GM23338 (cell line): Measurements from ENCODE around the gene RAD21L1. TPM values are rescaled to one million over a fixed set of nuclear protein-coding genes. Genes with fewer than 3 reads are reported as not detected.

Experiments used
- ATAC-seq: fragments of 200-7000 bp; cut with Tn5 transposase; 3 replicates; pipeline ENCODE4 v1.9.1; 2020
- DNase-seq: peaks from one replicate; pipeline ENCODE4 v3.0.0-alpha.2; 2015; ENCODE audit warnings: low spot score
- H2AFZ ChIP-seq: fragments of 200-600 bp; sonication (generic); 2 replicates; pipeline ENCODE4 v1.8.0; 2016; ENCODE audit warnings: antibody characterized with exemption, mild to moderate bottlenecking, moderate library complexity
- H3F3A ChIP-seq: fragments of 200-600 bp; sonication (generic); replicated peaks from 2 replicates; pipeline ENCODE4 v1.8.0; 2017; ENCODE audit warnings: antibody characterized with exemption, mixed run types, low read depth
- H3K27ac ChIP-seq: fragments of 200-600 bp; sonication (generic); 2 replicates; pipeline ENCODE4 v1.6.1; 2016; ENCODE audit warnings: low read depth
- H3K27me3 ChIP-seq: fragments of 200-600 bp; sonication (generic); 2 replicates; pipeline ENCODE4 v1.8.0; 2016; ENCODE audit warnings: mild to moderate bottlenecking, mixed run types, moderate library complexity; ENCODE audit not compliant: insufficient read depth
- H3K36me3 ChIP-seq: fragments of 200-600 bp; sonication (generic); 2 replicates; pipeline ENCODE4 v1.8.0; 2016; ENCODE audit warnings: mild to moderate bottlenecking; ENCODE audit not compliant: insufficient read depth
- H3K4me1 ChIP-seq: fragments of 200-600 bp; sonication (generic); 2 replicates; pipeline ENCODE4 v1.8.0; 2016; ENCODE audit warnings: mild to moderate bottlenecking, moderate library complexity; ENCODE audit not compliant: insufficient read depth
- H3K4me2 ChIP-seq: fragments of 200-600 bp; sonication (generic); 2 replicates; pipeline ENCODE4 v1.7.1; 2017; ENCODE audit warnings: mixed run types
- H3K4me3 ChIP-seq: fragments of 200-600 bp; sonication (generic); 2 replicates; pipeline ENCODE4 v1.6.1; 2016; ENCODE audit warnings: mixed run types
- H3K79me2 ChIP-seq: fragments of 200-600 bp; sonication (generic); replicated peaks from 2 replicates; pipeline ENCODE4 v1.8.0; 2017; ENCODE audit warnings: mild to moderate bottlenecking; ENCODE audit not compliant: insufficient read depth
- H3K9me2 ChIP-seq: fragments of 200-600 bp; sonication (generic); 2 replicates; pipeline ENCODE4 v1.8.0; 2017; ENCODE audit not compliant: insufficient read depth
- H4K20me1 ChIP-seq: fragments of 200-600 bp; sonication (generic); replicated peaks from 2 replicates; pipeline ENCODE4 v1.8.0; 2017; ENCODE audit warnings: mild to moderate bottlenecking; ENCODE audit not compliant: insufficient read depth
- H3K27ac Mint-ChIP-seq: 2 replicates; pipeline ENCODE4 v1.8.0; 2020; ENCODE audit warnings: inconsistent platforms, mild to moderate bottlenecking, moderate library complexity, mixed read lengths
- H3K27me3 Mint-ChIP-seq: 3 replicates; pipeline ENCODE4 v1.8.0; 2022; ENCODE audit warnings: low read depth, mild to moderate bottlenecking, moderate library complexity, mixed read lengths, inconsistent platforms; ENCODE audit not compliant: insufficient read depth, poor library complexity
- H3K36me3 Mint-ChIP-seq: 3 replicates; pipeline ENCODE4 v1.8.0; 2021; ENCODE audit warnings: low read depth, mild to moderate bottlenecking, inconsistent platforms, moderate library complexity, mixed read lengths
- H3K4me1 Mint-ChIP-seq: 3 replicates; pipeline ENCODE4 v1.8.0; 2020; ENCODE audit warnings: mild to moderate bottlenecking, inconsistent platforms, mixed read lengths
- H3K4me3 Mint-ChIP-seq: 3 replicates; pipeline ENCODE4 v1.8.0; 2021; ENCODE audit warnings: moderate library complexity, mild to moderate bottlenecking, inconsistent platforms, mixed read lengths
- H3K9me3 Mint-ChIP-seq: 3 replicates; pipeline ENCODE4 v1.8.0; 2020; ENCODE audit warnings: moderate library complexity, mild to moderate bottlenecking, inconsistent platforms, mixed read lengths
- CREB1 ChIP-seq: fragments of 250-450 bp; sonication (Bioruptor Pico); IDR thresholded peaks from 2 replicates; pipeline ENCODE4 v1.5.0; 2020; ENCODE audit warnings: low read depth, mild to moderate bottlenecking, moderate library complexity
- CTCF ChIP-seq, 2 experiments: fragments of 200-600 bp in 1 of 2; sonication (generic) in 1 of 2; conservative IDR thresholded peaks; 2 replicates each; pipeline versions ENCODE4 v1.5.1 to v1.6.1; 2016 to 2017; ENCODE audit warnings: antibody characterized with exemption in 2 of 2, low read depth in 2 of 2, mild to moderate bottlenecking in 2 of 2, moderate library complexity in 1 of 2
- ETS1 ChIP-seq: IDR thresholded peaks from 2 replicates; pipeline ENCODE4 v1.6.1; 2016; ENCODE audit warnings: antibody characterized with exemption
- EZH2 ChIP-seq: fragments of 200-600 bp; sonication (generic); IDR thresholded peaks from one replicate; pipeline ENCODE4 v1.8.0; 2017; ENCODE audit warnings: antibody characterized with exemption, mild to moderate bottlenecking, low read depth; ENCODE audit not compliant: unreplicated experiment
- EZH2phosphoT487 ChIP-seq: fragments of 200-600 bp; sonication (generic); IDR thresholded peaks from one replicate; pipeline ENCODE4 v1.8.1; 2018; ENCODE audit warnings: antibody characterized with exemption; ENCODE audit not compliant: unreplicated experiment
- JUNB ChIP-seq: IDR thresholded peaks from one replicate; pipeline ENCODE4 v1.6.1; 2016; ENCODE audit warnings: antibody characterized with exemption; ENCODE audit not compliant: unreplicated experiment
- NANOG ChIP-seq: IDR thresholded peaks from 2 replicates; pipeline ENCODE4 v1.6.1; 2016; ENCODE audit warnings: antibody characterized with exemption, borderline replicate concordance
- POLR2AphosphoS5 ChIP-seq: IDR thresholded peaks from 2 replicates; pipeline ENCODE4 v1.6.1; 2016; ENCODE audit warnings: antibody characterized with exemption, low read depth
- REST ChIP-seq: IDR thresholded peaks from one replicate; pipeline ENCODE4 v1.6.1; 2018; ENCODE audit warnings: antibody characterized with exemption; ENCODE audit not compliant: unreplicated experiment
- STAT1 ChIP-seq: IDR thresholded peaks from one replicate; pipeline ENCODE4 v1.6.1; 2016; ENCODE audit warnings: antibody characterized with exemption; ENCODE audit not compliant: unreplicated experiment
- ZNF331 ChIP-seq: fragments of 250-450 bp; sonication (Bioruptor Pico); IDR thresholded peaks from 2 replicates; pipeline ENCODE4 v1.5.0; 2020; ENCODE audit warnings: low read depth, mild to moderate bottlenecking, moderate library complexity
- ZNF462 ChIP-seq: fragments of 250-450 bp; sonication (Bioruptor Pico); IDR thresholded peaks from 2 replicates; pipeline ENCODE4 v1.5.0; 2020; ENCODE audit warnings: mild to moderate bottlenecking, moderate library complexity
- polyA plus RNA-seq: library from polyadenylated mRNA; unstranded; fragments of >200 nt; fragmentation: Nextera tagmentation; extraction: Ambion mirVana; gene quantifications from 2 replicates; pipeline ENCODE4 v1.2.1, GENCODE V29; 2016
- total RNA-seq: library from RNA; depleted of rRNA; stranded (reverse); fragments of >200 nt; shearing (Covaris generic); gene quantifications from 2 replicates; pipeline ENCODE4 v1.2.3, GENCODE V29; 2014

Gene RAD21L1
- total and polyA plus RNA-seq, 2 experiments from 2014 or later, result 0.10 to 0.95 TPM

- no peaks in the 10 kb centered on the region; the same call in 1 of the 2 replicates for H4K20me1 ChIP-seq
- H3K9me2 ChIP-seq, result no peaks in the 10 kb centered on the region
- Mint-ChIP-seq H3K36me3 (peaks cover 2% of the 10 kb centered on the region; the same call in 1 of the 3 replicates), H3K4me3 (peak overlapping the region; percentile 60; the same call in 2 of the 3 replicates), H3K27ac (no peak overlapping the region), H3K4me1 (peaks cover 32% of the 10 kb centered on the region), H3K9me3 (peaks cover 5% of the 10 kb centered on the region; the same call in 1 of the 3 replicates), H3K27me3 (peaks cover 27% of the 10 kb centered on the region)
- DNase-seq (peak; percentile 56), ATAC-seq (peak; percentile 55)
- TF ChIP-seq ETS1, result no peak
- no peak for TF ChIP-seq EZH2phosphoT487
- TF ChIP-seq CREB1 (CRISPR knock-in tag), result no peak
- TF ChIP-seq ZNF462 (CRISPR knock-in tag), result no peak
- no peak for TF ChIP-seq EZH2
- no peak for TF ChIP-seq ZNF331
- no peak for TF ChIP-seq STAT1
- no peak for TF ChIP-seq POLR2AphosphoS5
- TF ChIP-seq NANOG, result no peak
- no peak for TF ChIP-seq CTCF (conservative IDR thresholded peaks at IDR 0.05; ENCODE audit: low read depth in 2 of 2)
- no peak for TF ChIP-seq JUNB
- TF ChIP-seq REST, result no peak
- peak overlapping the region; percentile 83 for H3K4me2 ChIP-seq
- H3F3A ChIP-seq, result 0 out of 2 replicates have a peak, but pooled peaks cover 5% of the 10 kb centered on the region
- H2AFZ ChIP-seq, result peak overlapping the region; percentile 38; the same call in 1 of the 2 replicates
- peaks cover 28% of the 10 kb centered on the region for H3K4me1 ChIP-seq
- H3K36me3 ChIP-seq, result no peaks in the 10 kb centered on the region
- peaks cover 42% of the 10 kb centered on the region for H3K27me3 ChIP-seq
- no peak overlapping the region for H3K27ac ChIP-seq
- peak overlapping the region; percentile 64 for H3K4me3 ChIP-seq
- H3K79me2 ChIP-seq, result no peaks in the 10 kb centered on the region
These were observed 40.5 kb upstream of the RAD21L1 start for GRCh38 chr20:1185316-1185741.
